RWPE2 (cell line): Measurements from ENCODE around the gene C1RL.

Source experiments
- ATAC-seq: fragments of 200-7000 bp; cut with Tn5 transposase; 3 replicates; pipeline ENCODE4 v1.9.1; 2021; ENCODE audit warnings: low read depth
- DNase-seq: peaks from one replicate; pipeline ENCODE4 v3.0.0-alpha.2; 2020; ENCODE audit warnings: low spot score
- H3K27ac ChIP-seq: fragments of 450-650 bp; 2 replicates; pipeline ENCODE4 v1.5.1; 2017; ENCODE audit warnings: mild to moderate bottlenecking; ENCODE audit not compliant: poor library complexity, severe bottlenecking
- H3K27me3 ChIP-seq: fragments of 250-450 bp; sonication (Bioruptor Pico); 2 replicates; pipeline ENCODE4 v1.5.1; 2021; ENCODE audit warnings: mild to moderate bottlenecking, moderate library complexity; ENCODE audit not compliant: insufficient read depth, poor library complexity, severe bottlenecking
- H3K36me3 ChIP-seq: fragments of 250-450 bp; sonication (Bioruptor Pico); 2 replicates; pipeline ENCODE4 v1.5.1; 2020; ENCODE audit warnings: low read depth, mild to moderate bottlenecking, moderate library complexity
- H3K4me1 ChIP-seq: fragments of 250-450 bp; sonication (Bioruptor Pico); 2 replicates; pipeline ENCODE4 v1.5.1; 2021; ENCODE audit warnings: mild to moderate bottlenecking, moderate library complexity; ENCODE audit not compliant: insufficient read depth, poor library complexity, severe bottlenecking
- H3K4me3 ChIP-seq: fragments of 250-450 bp; sonication (Bioruptor Pico); 2 replicates; pipeline ENCODE4 v1.5.1; 2021; ENCODE audit warnings: mild to moderate bottlenecking, moderate library complexity; ENCODE audit not compliant: severe bottlenecking
- H3K9me3 ChIP-seq: fragments of 250-450 bp; sonication (Bioruptor Pico); 2 replicates; pipeline ENCODE4 v1.5.1; 2021; ENCODE audit warnings: mild to moderate bottlenecking, moderate library complexity; ENCODE audit not compliant: severe bottlenecking
- CTCF ChIP-seq: fragments of 450-650 bp; IDR thresholded peaks from one replicate; pipeline ENCODE4 v1.5.1; 2017; ENCODE audit warnings: mild to moderate bottlenecking, moderate library complexity; ENCODE audit not compliant: poor library complexity, severe bottlenecking

The C1RL gene

GRCh38 chr12:7076493-7076892, 32.5 kb downstream of the C1RL start:
- Histone ChIP-seq H3K4me3 (no peak overlapping the region), H3K4me1 (peaks cover 18% of the 10 kb centered on the region), H3K9me3 (no peaks in the 10 kb centered on the region), H3K27ac (no peak overlapping the region), H3K27me3 (no peaks in the 10 kb centered on the region), H3K36me3 (peaks cover 3% of the 10 kb centered on the region; the same call in 1 of the 2 replicates)
- ATAC-seq (no peak), DNase-seq (no peak)
- TF ChIP-seq CTCF, result no peak

GRCh38 chr12:7075939-7076338, 33.1 kb downstream of the C1RL start:
- Histone ChIP-seq H3K9me3 (no peaks in the 10 kb centered on the region), H3K27ac (no peak overlapping the region)
- ATAC-seq, result no peak

GRCh38 chr12:7075518-7075917, 33.5 kb downstream of the C1RL start:
- no peak overlapping the region for H3K27ac ChIP-seq
- H3K4me1 ChIP-seq, result peaks cover 18% of the 10 kb centered on the region
- no peaks in the 10 kb centered on the region for H3K9me3 ChIP-seq
- no peak overlapping the region for H3K4me3 ChIP-seq
- H3K27me3 ChIP-seq, result no peaks in the 10 kb centered on the region
- ATAC-seq (no peak), DNase-seq (no peak)
- TF ChIP-seq CTCF, result no peak
- H3K36me3 ChIP-seq, result no peaks in the 10 kb centered on the region

More at GRCh38 chr12:7075939-7076338, 33.1 kb downstream of the C1RL start:
- peaks cover 3% of the 10 kb centered on the region; the same call in 1 of the 2 replicates for H3K36me3 ChIP-seq
- no peak overlapping the region for H3K4me3 ChIP-seq
- DNase-seq, result no peak
- H3K4me1 ChIP-seq, result peaks cover 18% of the 10 kb centered on the region
- no peaks in the 10 kb centered on the region for H3K27me3 ChIP-seq
- TF ChIP-seq CTCF, result no peak

GRCh38 chr12:7073946-7074345, 35.1 kb downstream of the C1RL start:
- Histone ChIP-seq H3K27me3 (no peaks in the 10 kb centered on the region), H3K27ac (no peak overlapping the region), H3K4me1 (peaks cover 6% of the 10 kb centered on the region), H3K9me3 (no peaks in the 10 kb centered on the region), H3K4me3 (no peak overlapping the region), H3K36me3 (no peaks in the 10 kb centered on the region)
- ATAC-seq, result no peak
- TF ChIP-seq CTCF, result no peak
- no peak for DNase-seq

GRCh38 chr12:7072554-7072953, 36.5 kb downstream of the C1RL start:
- Histone ChIP-seq H3K4me3 (no peak overlapping the region), H3K36me3 (no peaks in the 10 kb centered on the region), H3K9me3 (no peaks in the 10 kb centered on the region), H3K27ac (no peak overlapping the region), H3K27me3 (no peaks in the 10 kb centered on the region), H3K4me1 (no peaks in the 10 kb centered on the region)
- ATAC-seq (no peak), DNase-seq (no peak)
- no peak for TF ChIP-seq CTCF
